Fibroblast of lung (primary cell): ENCODE measurements around the gene NAA25.

Experiments
- EZH2 ChIP-seq: IDR thresholded peaks from 2 replicates; pipeline ENCODE4 v1.5.1; 2012; ENCODE audit warnings: low read length, control low read depth, mild to moderate bottlenecking; ENCODE audit errors: missing control alignments
- TF ChIP-seq, protein P1 (sequence below), 2 donors: IDR thresholded peaks in 1 of 2; conservative IDR thresholded peaks in 1 of 2; 1 replicate in 1 of 2; 2 replicates in 1 of 2; pipeline ENCODE4 v1.5.1; 2011 to 2012; ENCODE audit warnings: low read length in 2 of 2, control low read depth in 1 of 2, inconsistent platforms in 1 of 2, low read depth in 1 of 2, mild to moderate bottlenecking in 1 of 2

DNA sequence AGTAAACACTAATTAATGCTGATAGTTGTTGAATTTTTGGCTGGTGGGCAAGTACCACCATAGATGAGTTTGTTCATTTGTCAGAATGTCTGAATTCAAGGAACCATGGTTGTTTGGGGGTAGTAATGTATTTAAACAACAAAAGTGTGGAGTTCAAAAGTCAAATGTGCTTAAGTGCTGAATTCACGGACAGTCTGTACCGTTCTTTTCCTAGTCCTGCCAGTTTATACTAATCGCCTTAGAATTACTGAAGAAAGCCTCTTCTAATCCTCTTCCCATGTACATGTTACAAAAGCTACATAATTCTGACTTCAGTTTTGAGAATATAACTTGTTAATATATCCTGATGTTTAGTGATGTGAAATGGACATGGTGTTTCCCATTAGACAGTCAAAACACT, 2.7 kb downstream of the NAA25 start:
- TF ChIP-seq, protein P1, sequence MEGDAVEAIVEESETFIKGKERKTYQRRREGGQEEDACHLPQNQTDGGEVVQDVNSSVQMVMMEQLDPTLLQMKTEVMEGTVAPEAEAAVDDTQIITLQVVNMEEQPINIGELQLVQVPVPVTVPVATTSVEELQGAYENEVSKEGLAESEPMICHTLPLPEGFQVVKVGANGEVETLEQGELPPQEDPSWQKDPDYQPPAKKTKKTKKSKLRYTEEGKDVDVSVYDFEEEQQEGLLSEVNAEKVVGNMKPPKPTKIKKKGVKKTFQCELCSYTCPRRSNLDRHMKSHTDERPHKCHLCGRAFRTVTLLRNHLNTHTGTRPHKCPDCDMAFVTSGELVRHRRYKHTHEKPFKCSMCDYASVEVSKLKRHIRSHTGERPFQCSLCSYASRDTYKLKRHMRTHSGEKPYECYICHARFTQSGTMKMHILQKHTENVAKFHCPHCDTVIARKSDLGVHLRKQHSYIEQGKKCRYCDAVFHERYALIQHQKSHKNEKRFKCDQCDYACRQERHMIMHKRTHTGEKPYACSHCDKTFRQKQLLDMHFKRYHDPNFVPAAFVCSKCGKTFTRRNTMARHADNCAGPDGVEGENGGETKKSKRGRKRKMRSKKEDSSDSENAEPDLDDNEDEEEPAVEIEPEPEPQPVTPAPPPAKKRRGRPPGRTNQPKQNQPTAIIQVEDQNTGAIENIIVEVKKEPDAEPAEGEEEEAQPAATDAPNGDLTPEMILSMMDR (conservative IDR thresholded peaks at IDR 0.05 in 1 of 2, IDR thresholded peaks at IDR 0.05 in 1 of 2; ENCODE audit: low read depth in 1 of 2, low read length in 2 of 2) = no peak
- no peak for TF ChIP-seq EZH2
